Stimulated activated CD4-positive, alpha-beta T cell treated with anti-CD3 and anti-CD28 coated beads, Interleukin-1b, Interleukin-23, amount 100 ng/mL, for 1 hour (primary cell): ENCODE results near the gene FUT7.
"Not testable (repeated sequence)": the region's sequence is repeated elsewhere in the genome, so short reads cannot be mapped to it uniquely, and the experiment has no call there.

Experiments used
- DNase-seq, 2 donors: peaks; one replicate each; pipeline ENCODE4 v3.0.0-alpha.2; 2020; ENCODE audit warnings: low read depth in 2 of 2

The FUT7 gene

GRCh38 chr9:137004285-137004684, 27.6 kb downstream of the FUT7 start:
- DNase-seq, result not testable (repeated sequence)

- no peak for DNase-seq
These were observed 29.2 kb downstream of the FUT7 start for GRCh38 chr9:137002646-137003041.

- no peak for DNase-seq
These were observed 29.8 kb downstream of the FUT7 start for GRCh38 chr9:137001857-137002645.

- no peak for DNase-seq
These were observed 31.5 kb downstream of the FUT7 start for GRCh38 chr9:137000177-137000930.

- DNase-seq, result no peak
These were observed 34.1 kb downstream of the FUT7 start for GRCh38 chr9:136997830-136998234.

- no peak for DNase-seq
These were observed 34.5 kb downstream of the FUT7 start for GRCh38 chr9:136997371-136997770.

- no peak for DNase-seq
These were observed 35.3 kb downstream of the FUT7 start, which contains the start of gene CLIC3 for GRCh38 chr9:136996361-136997292. Gene CLIC3 (minus strand): TSS chr9:136996568. CDS start chr9:136996543, 25 bp downstream.

GRCh38 chr9:136995772-136996311, 36.0 kb downstream of the FUT7 start:
- no peak for DNase-seq

GRCh38 chr9:136995362-136995761, 36.5 kb downstream of the FUT7 start:
- DNase-seq, result no peak

- no peak for DNase-seq
These were observed 37.0 kb downstream of the FUT7 start for GRCh38 chr9:136994888-136995230.

- no peak for DNase-seq
These were observed 37.6 kb downstream of the FUT7 start for GRCh38 chr9:136994180-136994887.

GRCh38 chr9:136992819-136993369, 39.0 kb downstream of the FUT7 start:
- no peak for DNase-seq

GRCh38 chr9:136991993-136992818, 39.7 kb downstream of the FUT7 start, which contains the start of gene PAXX:
Gene PAXX (plus strand): TSS chr9:136992422. CDS start chr9:136992444, 22 bp downstream.
- peak; percentile 90 to 96 for DNase-seq

GRCh38 chr9:136990242-136990911, 41.5 kb downstream of the FUT7 start:
- DNase-seq, result no peak

- DNase-seq, result no peak
These were observed 43.0 kb downstream of the FUT7 start for GRCh38 chr9:136988872-136989271.

GRCh38 chr9:136985853-136986252, 46.0 kb downstream of the FUT7 start:
- no peak for DNase-seq

GRCh38 chr9:136985027-136985602, 46.8 kb downstream of the FUT7 start:
- no peak for DNase-seq

- DNase-seq, result no peak
These were observed 47.3 kb downstream of the FUT7 start for GRCh38 chr9:136984464-136985026.
